T1000 (cell line): ENCODE results near the gene MIER3.

Experiments
- DNase-seq: peaks from one replicate; lab custom pipeline; 2025; ENCODE audit warnings: mixed read lengths; lab: John Stamatoyannopoulos, UW

MIER3 gene

DNA sequence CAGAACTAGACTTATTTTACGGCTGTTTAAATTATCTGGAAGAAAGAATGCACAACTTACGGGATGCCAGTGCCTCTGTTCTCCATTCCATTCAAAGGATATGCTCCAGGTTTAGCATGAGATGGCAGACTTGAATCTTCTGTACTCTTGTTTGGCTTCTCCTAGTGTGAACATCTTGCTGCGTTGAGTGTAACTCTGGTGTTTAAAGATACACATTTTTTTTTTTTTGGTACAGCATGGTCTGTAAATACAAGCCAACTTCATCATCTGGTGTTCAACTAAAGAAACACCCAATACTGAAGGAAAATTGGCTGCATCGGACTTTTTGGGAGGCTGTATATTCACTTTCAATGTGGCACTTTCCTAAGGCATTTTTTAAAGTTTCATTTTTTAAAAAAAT lies 7.4 kb upstream of the MIER3 start:
- DNase-seq, result no peak

DNA sequence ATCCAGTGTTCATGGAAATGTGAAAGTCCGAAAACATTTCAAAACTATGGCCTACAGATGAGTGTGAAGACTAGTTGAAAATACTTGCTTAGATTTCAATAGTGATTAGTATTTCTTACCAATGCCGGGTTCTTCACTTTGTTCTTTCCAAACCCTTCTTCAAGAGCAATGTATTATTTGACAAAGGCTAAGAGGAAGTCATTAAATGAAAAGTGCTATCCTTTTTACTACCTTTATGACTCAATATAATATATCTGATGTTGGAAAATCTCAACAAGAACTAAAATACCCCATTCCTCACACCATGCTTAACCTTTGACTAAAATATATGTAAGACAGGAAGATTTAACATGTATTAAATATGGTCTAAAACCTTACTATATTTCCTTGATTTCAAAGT lies 6.7 kb upstream of the MIER3 start:
- DNase-seq, result no peak

DNA sequence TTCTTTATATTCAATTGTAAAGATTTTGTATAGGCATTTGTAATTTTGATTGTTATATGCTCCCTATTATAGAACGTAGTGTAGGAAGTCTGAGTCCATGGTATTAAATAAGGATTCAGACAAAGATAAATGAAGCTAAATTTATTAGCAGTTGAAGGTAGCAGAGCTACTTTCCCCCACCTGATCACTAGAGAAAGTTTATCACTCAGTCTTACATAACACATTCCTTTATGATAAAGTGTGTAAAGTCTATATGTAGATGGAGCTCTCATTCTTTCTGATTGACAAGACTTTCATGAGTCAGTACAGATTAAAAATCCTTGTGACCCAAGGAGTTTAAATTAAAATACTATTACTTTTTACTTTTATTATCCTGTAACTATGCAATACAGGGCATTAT lies 2.3 kb upstream of the MIER3 start:
- no peak for DNase-seq

DNA sequence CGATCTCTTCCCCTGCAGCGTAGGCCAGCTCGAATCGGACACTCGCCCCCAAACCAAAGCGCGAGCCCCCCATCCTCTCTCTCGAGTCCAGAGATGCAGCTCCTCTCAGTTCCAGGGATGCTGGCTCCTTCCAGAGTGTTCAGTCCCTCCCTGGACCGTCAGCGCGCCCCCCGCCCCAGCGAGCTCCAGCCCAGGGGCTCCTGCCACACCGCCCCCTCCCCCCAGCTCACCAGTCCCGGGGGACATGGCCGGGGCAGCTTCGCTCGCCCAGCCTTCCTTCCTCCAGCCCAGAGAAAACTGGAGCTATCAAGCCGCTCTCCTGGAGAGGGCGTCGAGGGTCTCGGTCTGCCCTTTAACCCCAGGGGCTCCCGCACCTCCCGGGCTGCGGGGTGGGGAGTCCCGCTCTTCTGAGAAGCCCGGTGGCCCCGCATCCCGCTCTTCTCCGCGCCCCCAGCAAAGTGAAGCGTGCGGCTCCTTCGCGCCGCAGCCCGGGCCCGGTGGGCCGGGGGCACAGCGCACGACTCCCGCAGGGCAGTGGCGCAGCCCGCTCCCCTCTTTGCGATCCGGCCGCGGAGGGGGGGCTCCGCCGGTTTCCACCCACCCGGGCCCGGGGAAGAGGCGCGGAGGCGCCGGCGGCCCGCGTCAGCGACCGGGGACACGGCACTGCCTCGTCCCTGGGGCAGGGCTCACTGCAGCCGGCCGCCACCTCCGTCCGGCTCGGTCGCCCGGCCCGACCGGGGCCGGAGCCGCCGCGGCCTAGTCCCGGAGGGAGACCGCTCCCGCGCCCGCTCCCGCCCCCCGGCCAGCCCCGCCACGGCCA lies 587 bp downstream of the MIER3 start:
- peak; percentile 9 for DNase-seq

DNA sequence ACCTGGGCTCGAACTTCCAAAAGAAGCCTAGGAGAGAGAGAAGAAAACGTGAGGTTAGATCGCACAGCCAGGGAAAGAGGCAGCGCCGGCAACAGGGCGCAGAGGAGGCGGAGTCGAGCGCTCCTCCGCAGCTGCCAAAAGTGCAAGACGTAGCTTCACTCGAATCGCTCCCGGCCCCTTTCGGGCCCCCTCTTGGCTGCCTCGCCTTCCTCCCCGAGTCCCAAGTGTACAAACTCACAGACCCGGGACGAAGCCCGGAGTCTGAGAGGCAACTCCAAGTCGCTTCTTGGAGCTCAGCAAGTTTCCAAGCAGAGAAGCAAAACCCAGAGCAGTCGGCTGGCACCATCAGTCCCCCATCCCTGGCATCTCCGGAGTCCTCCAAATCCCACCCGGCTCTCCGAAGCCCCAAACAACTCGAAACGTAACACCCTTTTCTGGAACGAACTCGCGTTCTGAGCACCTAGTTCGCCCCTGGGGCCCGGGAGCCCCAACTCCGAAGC lies 1.2 kb downstream of the MIER3 start:
- DNase-seq, result peak; percentile 6

DNA sequence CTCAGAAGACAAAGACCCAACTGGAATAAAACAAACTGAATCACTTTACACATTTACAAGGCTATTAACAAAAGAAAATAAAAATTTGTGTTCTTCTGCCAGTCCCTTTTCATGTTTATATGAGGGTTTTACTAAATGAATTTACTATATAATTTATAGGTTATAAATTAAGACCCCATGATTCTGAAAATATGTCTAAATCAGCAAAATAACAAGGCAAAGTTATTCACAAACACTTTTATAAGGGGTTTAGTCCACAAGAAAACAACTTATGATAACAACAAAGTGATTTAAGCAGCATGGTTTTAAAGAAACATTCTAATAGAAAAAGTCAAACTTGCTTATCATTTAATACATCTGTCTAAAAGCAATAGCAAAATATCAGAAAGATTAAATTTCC lies 4.9 kb downstream of the MIER3 start:
- no peak for DNase-seq

DNA sequence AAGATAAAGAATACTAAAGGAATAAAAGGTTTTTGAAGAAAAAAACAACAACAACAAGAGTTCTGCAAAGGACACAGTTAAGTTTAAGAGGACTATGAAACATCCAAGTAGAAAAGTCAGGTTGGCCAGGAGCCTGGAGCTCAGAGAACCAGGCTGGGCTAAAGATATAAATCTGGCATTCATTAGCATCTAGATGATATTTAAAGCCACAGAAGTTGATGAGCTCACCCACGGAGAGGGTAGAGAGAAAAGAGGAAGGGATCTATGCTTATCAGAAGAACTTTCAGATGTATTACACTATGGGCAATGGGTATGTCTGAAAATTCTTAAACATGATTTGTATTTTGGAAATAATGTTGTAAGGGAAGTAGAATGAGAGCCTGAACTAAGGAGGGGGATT lies 9.9 kb downstream of the MIER3 start:
- no peak for DNase-seq

DNA sequence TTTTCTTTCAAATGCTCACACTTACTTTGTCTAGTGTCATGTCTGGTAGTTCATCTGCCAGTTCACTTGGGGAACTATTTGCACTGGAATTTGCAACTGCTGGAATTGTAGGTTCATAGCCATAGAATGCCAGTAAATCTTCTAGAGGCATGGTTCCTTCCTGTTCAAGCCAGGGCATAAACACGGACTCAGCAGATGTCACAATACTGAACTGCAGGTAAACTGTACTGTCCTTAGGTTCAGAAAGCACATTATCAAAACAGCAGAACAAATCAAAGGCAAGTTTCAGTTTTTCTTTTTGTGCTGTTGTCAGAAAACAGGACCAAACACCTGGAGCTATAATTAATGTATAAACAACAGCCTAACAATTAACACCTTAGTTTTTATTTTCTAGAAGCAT lies 13.1 kb downstream of the MIER3 start:
- no peak for DNase-seq

DNA sequence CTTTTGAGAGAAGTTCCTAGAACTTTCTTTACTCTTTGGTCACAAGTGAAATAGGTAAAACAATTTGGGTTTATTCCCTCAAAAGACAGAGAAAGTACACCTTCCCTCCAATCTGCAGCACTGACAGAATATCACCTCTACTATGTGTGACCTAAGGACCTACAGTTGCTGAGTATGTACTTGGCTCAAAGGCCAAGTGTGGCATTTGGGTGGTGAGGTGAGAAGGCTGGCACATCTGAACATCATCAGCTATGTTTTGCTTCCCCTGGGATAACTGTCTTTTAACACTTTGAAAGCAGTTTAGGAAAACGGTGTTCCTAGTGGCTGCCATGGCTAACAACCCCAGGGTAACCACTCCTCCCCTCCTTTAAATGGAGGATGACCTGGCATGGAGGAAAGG lies 17.6 kb downstream of the MIER3 start:
- no peak for DNase-seq

DNA sequence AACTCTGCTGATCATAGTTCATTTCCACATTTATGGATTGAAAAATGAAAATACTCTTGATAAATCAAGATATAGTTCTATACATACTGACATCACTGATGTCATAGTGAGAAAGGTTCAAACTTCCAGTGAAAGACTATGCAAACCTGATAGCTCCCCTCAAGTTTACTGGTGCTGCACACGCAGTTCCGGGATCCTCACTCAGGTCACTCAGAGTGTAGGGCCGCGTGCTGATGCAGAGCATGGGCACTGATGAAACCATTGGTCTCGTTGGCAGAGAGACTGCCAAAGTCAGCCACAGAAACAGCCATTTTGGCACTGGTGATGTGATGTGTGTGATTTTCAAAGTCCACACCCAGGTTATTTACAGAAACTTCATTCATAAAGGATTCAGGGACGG lies 29.0 kb downstream of the MIER3 start:
- DNase-seq, result no peak

DNA sequence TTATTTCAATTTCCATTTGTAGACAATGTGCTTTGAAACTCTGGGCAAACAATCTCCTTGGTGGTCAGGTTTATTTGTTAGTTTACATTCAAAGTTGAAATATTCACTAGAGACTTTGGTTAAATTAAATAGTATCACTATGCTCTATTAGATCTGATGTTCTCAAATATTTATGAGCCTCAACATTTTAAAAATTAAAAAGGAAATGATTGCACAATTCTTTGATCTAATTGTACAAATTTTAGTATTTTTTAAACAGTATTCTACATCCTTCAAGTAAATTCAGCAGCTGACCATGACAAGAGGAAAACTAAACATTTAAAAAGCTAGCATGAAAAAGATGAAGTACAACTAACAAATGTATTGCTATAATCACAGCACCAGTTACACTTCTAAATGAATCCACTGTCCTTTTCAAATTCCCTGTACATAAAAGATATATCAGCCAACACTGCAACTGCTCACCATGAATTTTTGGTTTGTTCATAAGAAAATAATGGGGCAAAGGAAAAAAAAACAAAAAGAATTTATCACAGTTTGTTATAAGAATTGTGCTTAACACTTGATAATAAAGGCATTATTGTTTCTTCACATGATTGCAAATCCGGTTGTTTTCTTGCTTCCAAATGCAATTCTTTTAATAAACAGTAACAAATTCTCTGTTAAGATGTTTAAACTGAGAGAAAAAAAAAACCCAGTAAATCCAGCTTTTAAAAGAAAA lies 31.8 kb downstream of the MIER3 start:
- no peak for DNase-seq

DNA sequence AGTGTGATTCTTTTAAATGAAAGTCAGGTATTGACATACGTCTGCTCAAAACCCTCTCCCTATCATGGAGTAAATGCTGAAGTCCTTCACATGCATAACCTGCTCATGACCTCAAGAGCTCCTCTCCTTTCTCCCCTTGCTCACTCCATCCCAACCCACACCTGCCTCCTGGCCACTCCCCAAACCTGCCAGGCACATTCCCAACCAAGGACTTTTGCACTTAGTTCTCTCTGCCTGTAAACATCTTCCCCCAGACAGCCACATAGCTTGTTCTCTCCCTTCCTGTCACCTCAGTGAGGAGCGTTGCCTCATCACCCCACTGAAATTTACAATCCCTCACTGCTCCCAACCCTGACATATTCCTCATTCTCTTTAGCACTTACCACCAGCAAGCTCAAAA lies 33.9 kb downstream of the MIER3 start:
- DNase-seq, result no peak

DNA sequence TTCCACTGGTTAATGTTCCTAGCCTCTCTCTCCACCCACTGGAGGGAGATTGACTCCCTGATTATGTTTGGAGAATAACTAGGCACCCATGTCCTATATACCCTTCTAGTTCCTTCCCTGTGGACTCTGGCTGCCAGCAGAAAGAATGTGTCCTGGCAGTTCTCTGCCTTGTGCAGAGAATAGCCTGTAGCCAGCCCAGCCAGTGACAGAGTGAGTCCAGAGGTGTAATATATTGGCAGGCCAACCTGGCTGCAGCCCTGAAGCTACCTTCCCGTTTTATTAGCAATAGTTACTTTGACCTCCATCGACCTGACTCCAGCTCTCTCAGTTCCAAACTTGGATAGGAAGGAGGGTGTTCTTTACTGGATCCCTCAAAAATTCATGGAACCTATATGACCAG lies 34.4 kb downstream of the MIER3 start:
- DNase-seq, result no peak

DNA sequence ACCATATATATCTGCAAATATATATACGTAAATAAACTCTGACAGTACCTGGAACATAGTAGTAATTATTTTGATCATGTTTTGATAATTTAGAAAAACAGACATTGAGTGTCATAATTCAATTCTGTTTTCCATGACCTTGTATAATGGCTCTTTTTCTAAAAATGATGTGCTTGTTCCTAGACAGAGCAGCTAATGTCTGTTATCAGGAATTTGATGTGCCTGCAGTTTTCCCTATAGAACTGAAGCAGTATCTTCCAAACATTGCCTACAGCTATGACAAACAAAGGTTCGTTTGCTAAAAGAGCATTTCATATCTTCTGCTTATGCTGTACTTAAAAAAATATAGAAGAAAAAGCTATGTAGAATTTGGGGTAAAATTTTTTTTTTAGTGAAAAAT lies 37.2 kb downstream of the MIER3 start:
- no peak for DNase-seq

DNA sequence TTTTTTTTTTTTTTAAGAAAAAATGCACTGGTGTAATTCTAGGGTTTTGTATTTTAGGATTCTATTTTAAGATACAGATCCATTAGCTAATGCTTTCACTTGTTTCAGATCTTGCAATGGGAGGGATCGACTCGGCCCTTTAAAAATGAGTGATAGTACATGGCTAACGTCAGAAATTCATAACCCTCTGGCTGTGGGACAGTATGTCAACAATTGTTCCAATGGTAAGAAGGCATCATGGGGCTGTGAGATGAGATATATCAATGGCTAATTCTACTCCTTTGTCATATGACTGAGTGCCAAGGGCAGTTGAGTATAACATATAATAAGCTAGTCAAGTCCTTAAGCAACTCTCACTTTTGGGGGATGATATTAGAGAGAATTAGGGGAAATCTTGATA lies 38.2 kb downstream of the MIER3 start:
- no peak for DNase-seq

DNA sequence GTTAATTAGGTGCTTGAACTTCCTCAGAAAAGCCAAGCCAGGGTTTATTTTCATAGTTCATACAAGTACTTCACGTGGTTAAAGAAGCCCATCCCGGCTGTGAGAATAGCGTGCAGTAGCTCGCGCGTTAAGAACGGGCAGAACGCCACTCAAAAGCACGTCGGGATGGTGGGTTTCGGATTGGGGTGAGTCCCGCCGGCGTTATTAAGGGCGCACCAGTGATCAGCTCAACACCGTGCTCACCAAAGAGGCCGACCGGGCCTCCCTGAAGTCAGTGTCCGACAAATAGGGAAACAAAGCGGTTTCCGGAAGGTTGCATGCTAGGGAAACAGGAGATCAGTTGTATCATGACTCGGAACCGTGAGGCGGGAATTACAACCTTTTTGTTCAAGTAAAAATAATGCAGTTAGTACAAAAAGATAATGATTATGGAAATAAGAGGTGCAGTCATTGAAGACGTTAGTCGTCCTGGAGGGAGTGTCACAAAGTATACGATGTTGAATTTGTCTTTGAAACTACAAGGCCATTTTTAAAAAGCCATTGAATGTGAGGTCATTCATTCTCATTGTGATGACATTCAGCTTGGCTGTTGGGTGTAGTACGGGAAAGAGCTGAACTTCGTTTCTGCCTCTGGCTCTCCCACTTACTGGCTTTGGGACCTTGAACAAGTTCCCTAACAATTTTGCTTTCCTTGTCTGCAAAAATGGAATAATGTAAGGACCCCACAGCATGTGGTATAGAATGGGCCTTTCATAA lies 41.5 kb downstream of the MIER3 start:
- DNase-seq, result no peak

DNA sequence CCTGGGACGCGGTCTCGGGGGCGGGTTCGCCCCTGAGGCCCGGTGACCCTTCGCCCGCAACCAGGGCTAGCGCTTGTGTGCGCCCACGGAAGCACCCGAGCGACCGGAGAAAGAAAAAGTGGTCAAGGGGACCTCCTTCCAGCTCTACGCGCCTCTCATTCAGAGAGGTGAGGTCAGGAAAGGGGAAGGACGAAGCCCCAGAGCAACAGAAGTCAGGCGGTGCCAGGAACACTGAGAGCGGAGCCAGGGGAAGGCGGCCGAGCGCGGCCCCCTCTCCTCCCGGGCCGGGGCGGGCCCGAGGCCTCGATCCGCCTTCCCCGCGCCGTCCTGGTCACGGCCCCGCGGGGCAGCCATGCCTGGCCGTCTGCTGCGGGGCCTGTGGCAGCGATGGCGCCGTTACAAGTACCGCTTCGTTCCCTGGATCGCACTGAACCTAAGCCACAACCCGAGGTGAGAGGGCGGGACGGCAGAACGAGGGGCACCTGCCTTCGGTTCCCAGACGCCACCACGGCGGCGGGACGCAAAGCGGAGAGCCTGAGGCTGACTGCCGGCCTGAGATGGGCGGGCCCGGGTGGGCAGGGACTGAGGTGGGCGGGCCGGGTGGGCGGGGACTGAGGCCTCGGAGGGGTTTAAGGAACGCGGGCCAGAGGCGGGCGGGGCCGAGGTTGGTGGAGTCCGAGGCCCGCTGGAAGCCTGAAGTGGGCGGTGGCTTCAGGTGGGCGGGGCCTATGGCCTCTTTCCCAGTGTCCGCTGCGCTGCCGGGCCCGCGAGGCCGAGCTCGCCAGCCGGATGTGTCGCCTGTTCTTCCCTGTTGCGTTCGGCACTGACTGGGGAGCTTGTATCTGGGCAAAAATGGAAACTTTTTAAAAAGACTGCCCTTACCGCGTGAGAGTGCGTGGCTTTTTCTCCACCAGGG lies 42.4 kb downstream of the MIER3 start, which contains the start of gene SETD9:
SETD9 (plus strand) TSS at position 303 of the 916 bp plus-strand sequence; CDS start at position 353, 50 bp downstream.
- DNase-seq, result peak; percentile 95

DNA sequence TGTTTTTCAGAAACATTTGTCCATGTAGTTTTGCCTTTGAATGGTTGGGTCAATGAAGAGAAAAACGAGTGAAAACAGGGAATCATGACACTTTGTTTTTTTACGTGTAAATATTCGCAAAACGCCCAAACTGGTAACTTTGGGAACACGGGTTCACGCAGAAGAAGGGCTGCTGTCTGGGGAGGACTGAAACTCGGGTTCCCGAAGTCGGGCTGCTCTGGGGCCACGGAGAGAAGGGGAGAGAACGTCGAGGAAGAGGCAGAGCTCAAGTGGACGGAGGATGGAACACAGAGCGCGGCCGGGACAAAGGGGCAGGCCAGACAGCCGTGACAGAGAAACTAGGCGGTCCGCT lies 43.0 kb downstream of the MIER3 start:
- no peak for DNase-seq

DNA sequence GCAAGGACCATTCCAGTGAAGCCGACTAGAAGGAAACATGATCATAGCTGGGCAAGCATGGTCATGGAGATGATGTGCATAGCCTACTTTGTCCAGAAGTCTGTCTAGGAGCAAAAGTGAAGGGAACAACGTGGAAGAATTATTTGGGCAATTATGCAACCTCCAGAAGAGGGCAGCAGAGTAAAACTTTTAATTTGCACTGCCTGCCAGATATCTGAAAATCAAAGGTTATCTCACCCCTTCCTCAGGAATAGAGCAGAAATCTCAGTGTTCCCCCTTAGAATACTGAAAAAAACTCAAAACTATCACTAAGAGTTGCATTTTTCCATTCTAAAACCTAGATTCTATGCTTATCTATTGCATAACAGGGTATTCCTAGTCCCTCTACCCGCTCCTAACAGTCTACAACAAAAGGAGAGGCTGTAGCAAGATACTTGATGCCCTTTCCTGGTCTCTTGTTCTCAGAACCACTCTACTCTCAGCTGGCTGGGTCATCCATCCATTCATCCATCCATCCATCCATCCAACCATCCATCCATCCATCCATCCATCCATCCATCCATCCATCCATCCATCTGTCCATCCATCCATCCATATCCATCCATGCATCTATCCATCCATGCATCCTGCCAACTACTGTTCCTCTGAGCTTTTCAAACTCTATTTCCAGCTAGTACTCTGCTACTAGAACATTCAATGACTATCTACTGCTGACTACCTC lies 50.9 kb downstream of the MIER3 start:
- DNase-seq, result no peak

DNA sequence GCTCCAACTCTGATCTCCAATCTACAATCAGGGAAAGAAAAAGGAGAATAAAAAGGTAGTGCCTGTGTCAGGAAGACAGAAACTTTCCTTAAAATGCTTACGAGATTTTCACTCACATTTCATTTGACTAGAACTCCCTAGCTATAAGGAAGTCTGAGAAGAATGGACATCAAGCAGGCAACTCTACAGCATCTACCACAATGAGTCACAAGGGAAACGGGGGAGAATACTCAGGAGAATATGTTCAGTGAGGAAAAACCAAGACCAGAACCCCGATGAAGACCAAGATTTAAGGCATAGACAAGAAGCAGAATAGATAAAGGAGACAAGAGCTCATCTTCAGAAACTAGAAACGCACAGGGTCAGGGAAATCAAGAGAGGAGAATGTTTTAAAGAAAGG lies 51.5 kb downstream of the MIER3 start:
- DNase-seq, result no peak

DNA sequence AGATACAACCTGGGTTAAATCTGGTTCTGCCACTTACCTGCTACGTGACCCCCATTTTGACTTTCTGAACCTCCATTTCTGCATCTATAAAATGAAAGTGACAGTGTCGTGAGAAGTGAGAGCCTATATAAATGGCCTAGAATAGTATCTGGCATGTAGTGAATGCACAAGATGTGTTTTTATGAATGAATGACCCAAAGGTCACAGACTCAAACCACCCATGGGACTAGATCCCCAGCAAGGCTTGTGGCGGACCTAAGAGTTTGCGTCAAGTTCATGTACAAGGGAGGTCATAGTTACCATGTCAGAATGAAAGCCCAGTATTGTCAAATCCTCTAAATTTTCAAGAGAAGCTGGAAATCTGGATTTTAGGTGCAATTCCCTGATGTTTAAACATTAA lies 53.7 kb downstream of the MIER3 start:
- DNase-seq, result no peak
